HFFc6 (cell line): Measurements from ENCODE around the gene LIPA. TPM values are rescaled to one million over a fixed set of nuclear protein-coding genes. Genes with fewer than 3 reads are reported as not detected.

Experiments
- DNase-seq: peaks from one replicate; pipeline ENCODE4 v3.0.0-alpha.2; 2018
- H3K27ac Mint-ChIP-seq: 2 replicates; pipeline ENCODE4 v1.8.0; 2020; ENCODE audit warnings: mild to moderate bottlenecking, mixed read lengths
- H3K27me3 Mint-ChIP-seq: 2 replicates; pipeline ENCODE4 v1.8.0; 2021; ENCODE audit warnings: mild to moderate bottlenecking, moderate library complexity, mixed read lengths; ENCODE audit not compliant: insufficient read depth
- H3K36me3 Mint-ChIP-seq: 2 replicates; pipeline ENCODE4 v1.8.0; 2021; ENCODE audit warnings: low read depth, mixed read lengths
- H3K4me1 Mint-ChIP-seq: 2 replicates; pipeline ENCODE4 v1.8.0; 2020; ENCODE audit warnings: low read depth, mixed read lengths
- H3K4me3 Mint-ChIP-seq: 2 replicates; pipeline ENCODE4 v1.8.0; 2020; ENCODE audit warnings: mild to moderate bottlenecking, moderate library complexity, mixed read lengths
- H3K9me3 Mint-ChIP-seq: 2 replicates; pipeline ENCODE4 v1.8.0; 2020; ENCODE audit warnings: mild to moderate bottlenecking, mixed read lengths
- CTCF ChIP-seq: fragments of 200-600 bp; sonication (generic); IDR thresholded peaks from 2 replicates; pipeline ENCODE4 v1.5.0; 2021; ENCODE audit warnings: antibody characterized with exemption, mild to moderate bottlenecking
- total RNA-seq, 6 experiments: library from RNA; stranded (reverse); fragmentation: NEBNext Ultra II Directional; extraction: Animal tissue kit (Norgen Biotek cat#: 25700); gene quantifications; 2 replicates in 1 of 6; 3 replicates in 5 of 6; pipeline ENCODE4 v1.2.3, GENCODE V29; 2021

LIPA gene
- total RNA-seq, 6 experiments from 2014 or later: 108 to 212 (median 122) TPM

DNA sequence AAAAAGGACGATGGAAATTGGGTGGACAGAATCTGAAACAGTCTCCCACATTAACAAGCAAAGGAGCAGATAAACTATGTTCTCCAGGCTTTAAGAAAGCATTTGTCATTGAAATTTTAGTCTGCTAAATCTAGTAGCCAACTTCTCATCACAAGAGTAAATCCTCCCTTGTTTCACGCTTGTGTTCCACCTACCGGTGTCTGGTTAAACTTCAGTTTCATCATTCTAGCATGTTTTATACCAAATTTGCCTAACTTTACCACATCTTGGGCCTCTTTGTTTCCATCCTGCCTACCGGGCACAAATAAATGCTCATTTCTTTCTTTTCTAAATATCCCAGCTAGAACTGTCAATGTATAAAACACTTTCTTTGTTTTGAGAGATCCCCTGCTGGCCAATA, 5.8 kb downstream of the LIPA start:
- no peaks in the 10 kb centered on the region for H3K9me3 Mint-ChIP-seq
- no peak overlapping the region for H3K27ac Mint-ChIP-seq
- no peak for DNase-seq
- H3K4me1 Mint-ChIP-seq: peaks cover 18% of the 10 kb centered on the region
- no peaks in the 10 kb centered on the region; the same call in 1 of the 2 replicates for H3K27me3 Mint-ChIP-seq
- peaks cover 15% of the 10 kb centered on the region; the same call in 1 of the 2 replicates for H3K36me3 Mint-ChIP-seq
- H3K4me3 Mint-ChIP-seq: no peak overlapping the region
- no peak; the same call in 1 of the 2 replicates for TF ChIP-seq CTCF

- Mint-ChIP-seq H3K27me3 (no peaks in the 10 kb centered on the region; the same call in 1 of the 2 replicates), H3K4me3 (no peak overlapping the region), H3K9me3 (no peaks in the 10 kb centered on the region), H3K4me1 (no peaks in the 10 kb centered on the region), H3K36me3 (peaks cover 25% of the 10 kb centered on the region), H3K27ac (no peak overlapping the region)
- no peak for DNase-seq
- TF ChIP-seq CTCF: no peak
These were observed 8.6 kb downstream of the LIPA start for GRCh38 chr10:89242840-89243568.

- Mint-ChIP-seq H3K27me3 (no peaks in the 10 kb centered on the region; the same call in 1 of the 2 replicates), H3K27ac (no peak overlapping the region), H3K4me1 (no peaks in the 10 kb centered on the region), H3K4me3 (no peak overlapping the region), H3K36me3 (peaks cover 25% of the 10 kb centered on the region), H3K9me3 (no peaks in the 10 kb centered on the region)
- TF ChIP-seq CTCF: no peak
- DNase-seq: no peak
These were observed 9.3 kb downstream of the LIPA start for GRCh38 chr10:89242345-89242684.

DNA sequence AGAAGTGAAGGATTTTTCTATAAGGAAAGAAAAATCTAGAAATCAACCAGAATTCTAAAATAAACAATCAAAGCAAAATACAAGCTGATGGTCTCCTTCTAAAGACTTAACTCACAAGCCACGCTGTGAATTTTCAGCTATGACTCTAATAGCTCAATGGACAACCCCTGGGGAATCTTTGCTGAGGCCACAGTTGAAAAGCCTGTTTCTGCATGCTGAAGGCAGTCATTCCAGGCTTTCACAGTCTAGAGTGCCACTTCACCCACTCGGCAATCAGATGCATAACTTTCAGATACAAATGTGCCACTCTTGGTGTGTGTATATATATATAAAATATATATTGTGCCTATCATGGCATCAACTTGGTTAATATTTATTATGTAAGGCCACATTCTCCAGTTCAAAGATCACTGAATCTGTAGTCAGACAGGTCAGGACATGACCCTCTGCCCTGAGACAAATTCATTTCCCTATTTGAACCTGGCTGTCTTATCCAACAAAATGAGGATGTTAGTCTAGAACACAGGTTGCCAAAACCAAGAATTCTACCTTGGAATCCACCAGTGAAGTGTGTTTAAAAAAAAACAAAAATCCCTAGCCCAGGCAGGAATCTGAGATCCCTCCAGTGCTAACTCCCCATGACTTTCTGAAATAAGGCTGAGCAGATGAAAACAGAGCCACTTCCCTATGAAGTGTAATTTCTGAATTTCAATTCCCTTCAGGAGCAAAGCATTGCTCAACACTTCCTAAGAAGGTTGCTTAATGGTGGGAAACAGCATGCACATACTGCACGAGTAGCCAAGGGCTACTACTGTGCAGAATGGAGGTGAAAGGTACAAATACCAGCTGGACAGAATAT, 9.9 kb downstream of the LIPA start:
- Mint-ChIP-seq H3K4me1 (peaks cover 1% of the 10 kb centered on the region), H3K9me3 (no peaks in the 10 kb centered on the region), H3K27ac (no peak overlapping the region), H3K4me3 (no peak overlapping the region), H3K36me3 (peaks cover 25% of the 10 kb centered on the region), H3K27me3 (no peaks in the 10 kb centered on the region; the same call in 1 of the 2 replicates)
- TF ChIP-seq CTCF: no peak
- no peak for DNase-seq

- no peaks in the 10 kb centered on the region for H3K9me3 Mint-ChIP-seq
- no peaks in the 10 kb centered on the region; the same call in 1 of the 2 replicates for H3K27me3 Mint-ChIP-seq
- H3K36me3 Mint-ChIP-seq: peaks cover 30% of the 10 kb centered on the region
- peaks cover 8% of the 10 kb centered on the region for H3K4me1 Mint-ChIP-seq
- no peak overlapping the region for H3K4me3 Mint-ChIP-seq
- no peak for DNase-seq
- no peak for TF ChIP-seq CTCF
- H3K27ac Mint-ChIP-seq: no peak overlapping the region
These were observed 10.5 kb downstream of the LIPA start for GRCh38 chr10:89241026-89241425.
